Fibroblast of skin of left quadriceps (primary cell): ENCODE data around the gene ABCB4.

Experiments
- DNase-seq, 2 experiments: peaks; one replicate each; pipeline ENCODE4 v3.0.0-alpha.2; 2013; ENCODE audit warnings: low read depth in 2 of 2

ABCB4 gene

DNA sequence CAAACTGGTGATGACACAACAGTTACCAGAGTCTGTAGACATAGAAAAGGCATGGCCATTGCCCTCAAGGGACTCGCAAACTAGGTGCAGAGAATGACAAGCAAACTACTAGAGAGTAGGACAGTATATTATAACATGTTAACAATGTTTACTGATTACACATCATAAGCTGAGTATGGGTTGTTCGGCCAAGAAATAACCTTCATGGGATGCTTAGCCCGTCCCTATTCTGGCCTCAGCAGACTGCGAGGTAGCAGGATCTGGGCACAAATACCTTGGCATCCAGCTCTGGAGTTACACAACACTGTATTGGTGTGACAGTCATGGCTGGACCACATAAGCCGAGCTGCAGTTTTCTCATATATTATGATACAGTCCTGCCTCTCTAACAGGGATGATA is 51.4 kb downstream of the ABCB4 start:
- no peak for DNase-seq

DNA sequence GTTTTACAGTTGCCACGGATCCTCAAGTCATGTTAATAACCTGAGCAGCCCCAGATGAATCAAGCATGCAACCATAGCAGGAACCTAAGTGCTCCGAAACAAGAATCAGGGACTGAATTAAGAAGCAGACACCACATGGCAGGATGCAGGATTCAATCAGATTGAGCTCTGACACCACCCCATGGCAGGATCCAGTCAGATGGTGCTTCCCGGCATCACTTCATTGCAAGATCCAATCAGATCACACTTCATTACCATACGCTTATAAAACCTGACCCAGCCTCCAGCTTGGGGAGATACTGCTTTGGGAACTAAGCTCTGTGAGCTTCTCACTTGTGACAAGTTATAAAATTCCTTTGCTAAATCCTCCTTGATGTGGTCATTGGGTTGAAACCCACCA is 55.3 kb downstream of the ABCB4 start:
- no peak for DNase-seq

- DNase-seq = peak in 1 of 2 experiments; percentile 38
These were observed 58.5 kb downstream of the ABCB4 start for GRCh38 chr7:87416682-87417587.

DNA sequence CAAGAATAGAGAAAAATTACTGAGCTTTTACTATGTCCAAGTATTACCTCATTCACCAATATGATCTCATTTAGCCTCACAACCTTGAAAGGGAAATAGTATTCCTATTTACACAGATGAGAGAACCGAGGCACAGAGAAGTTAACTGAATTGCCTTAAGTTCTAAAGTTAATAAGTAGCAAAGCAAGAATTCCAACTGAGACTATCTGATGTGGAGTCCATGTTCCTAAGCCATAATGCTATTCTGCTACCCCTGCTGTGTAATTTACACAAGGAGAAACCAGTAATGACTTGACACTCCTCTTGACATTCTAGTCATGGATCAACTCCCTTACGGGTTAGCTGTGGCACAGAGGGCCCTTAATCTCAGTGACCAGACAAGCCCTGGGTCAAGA is 60.7 kb downstream of the ABCB4 start:
- no peak for DNase-seq

DNA sequence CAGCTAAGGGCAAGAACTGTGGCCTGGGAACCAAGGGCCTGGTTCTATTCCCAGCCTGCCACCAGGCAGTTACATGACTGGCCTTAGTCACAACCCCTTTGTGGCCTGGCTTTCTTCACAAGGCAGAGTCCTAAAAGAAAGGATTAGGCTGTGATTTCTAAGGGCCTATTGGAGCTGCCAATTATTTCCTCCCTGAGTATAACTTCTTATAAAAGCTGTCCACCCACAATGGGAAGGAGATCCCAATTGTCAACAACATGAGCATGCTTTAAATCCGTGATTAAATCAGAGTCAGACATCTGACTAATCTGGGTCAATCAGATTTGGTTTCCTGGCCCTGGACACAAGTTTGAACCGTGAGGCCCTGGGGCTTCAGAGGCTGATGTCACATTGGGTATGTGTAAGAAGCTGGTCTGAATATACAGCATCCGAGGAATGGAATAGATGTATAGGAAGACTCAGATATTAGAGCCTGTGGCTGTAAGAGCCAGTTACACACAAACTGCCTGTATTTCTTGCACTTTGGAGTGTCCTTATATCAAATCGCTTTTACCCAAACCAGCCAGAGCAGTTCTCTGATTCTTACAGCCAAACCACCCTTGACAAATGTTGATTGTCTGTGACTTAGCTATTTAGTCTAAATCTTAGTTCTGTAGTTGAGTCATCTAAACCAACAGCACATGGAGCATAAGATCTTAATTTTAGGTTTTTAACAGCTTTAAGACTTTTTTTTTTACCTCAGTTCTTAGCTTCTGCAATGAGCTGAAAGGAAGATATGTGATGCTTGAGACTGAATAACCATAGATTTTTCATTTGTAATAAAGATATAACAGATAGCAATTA is 61.3 kb downstream of the ABCB4 start:
- peak; percentile 37 to 45 for DNase-seq

- peak in 1 of 2 experiments; percentile 11 for DNase-seq
These were observed 62.5 kb downstream of the ABCB4 start for GRCh38 chr7:87413029-87413428.

DNA sequence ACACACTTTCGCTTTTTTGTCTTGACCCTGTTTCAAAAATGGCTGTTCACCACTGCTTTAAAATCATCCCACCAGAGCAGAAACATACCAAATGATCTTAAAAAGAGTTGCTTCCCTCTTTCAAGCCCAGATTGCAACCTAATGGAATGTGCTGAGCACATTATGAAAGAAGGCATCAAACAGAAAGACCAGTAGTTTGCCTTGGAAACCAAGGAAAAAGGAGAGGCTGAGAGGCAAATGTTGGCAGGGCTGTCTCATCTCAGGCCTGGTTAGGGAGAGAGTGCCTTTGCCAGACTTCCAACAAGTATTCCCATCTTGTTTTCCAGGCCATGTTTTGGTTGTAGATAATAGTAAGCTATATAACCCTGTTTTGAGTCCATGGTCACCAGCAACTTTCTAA is 64.3 kb downstream of the ABCB4 start:
- DNase-seq = no peak

DNA sequence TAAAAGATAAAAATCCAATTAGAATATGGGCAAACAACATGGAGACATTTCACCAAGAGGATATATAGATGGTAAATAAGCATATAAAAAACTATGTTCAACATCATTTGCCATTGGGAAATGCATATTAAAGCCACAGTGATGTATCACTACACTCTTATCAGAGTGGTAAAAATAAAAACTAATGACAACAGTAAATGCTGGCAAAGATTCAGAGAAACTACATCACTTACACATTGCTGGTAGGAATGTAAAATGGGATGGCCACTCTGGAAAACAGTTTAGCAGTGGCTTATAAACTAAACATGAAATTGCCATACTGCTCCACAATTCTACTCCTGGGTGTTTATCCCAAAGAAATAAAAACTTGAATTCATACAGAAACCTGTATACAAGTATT is 70.8 kb downstream of the ABCB4 start:
- DNase-seq = no peak

DNA sequence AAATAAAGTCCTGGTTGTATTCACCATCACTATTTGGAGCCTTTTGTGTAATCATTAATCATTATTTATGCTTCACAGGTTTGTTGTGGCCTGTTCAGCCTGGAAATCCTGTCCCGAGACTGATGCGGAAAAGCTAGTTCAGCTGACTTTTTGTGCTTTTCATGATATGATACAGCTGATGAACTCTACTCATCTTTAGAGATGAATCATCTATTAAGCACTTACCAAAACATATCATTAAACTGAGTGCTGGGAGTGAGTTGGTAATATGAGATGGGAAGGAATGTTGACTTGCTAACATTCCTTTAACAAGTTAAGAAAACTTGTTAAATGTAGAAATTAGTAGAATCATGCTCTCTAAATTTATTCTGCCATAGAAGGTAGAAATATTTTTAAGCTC is 77.0 kb downstream of the ABCB4 start:
- DNase-seq = peak; percentile 71 to 72

GRCh38 chr7:87395442-87396020 is 79.9 kb downstream of the ABCB4 start:
- DNase-seq = no peak

DNA sequence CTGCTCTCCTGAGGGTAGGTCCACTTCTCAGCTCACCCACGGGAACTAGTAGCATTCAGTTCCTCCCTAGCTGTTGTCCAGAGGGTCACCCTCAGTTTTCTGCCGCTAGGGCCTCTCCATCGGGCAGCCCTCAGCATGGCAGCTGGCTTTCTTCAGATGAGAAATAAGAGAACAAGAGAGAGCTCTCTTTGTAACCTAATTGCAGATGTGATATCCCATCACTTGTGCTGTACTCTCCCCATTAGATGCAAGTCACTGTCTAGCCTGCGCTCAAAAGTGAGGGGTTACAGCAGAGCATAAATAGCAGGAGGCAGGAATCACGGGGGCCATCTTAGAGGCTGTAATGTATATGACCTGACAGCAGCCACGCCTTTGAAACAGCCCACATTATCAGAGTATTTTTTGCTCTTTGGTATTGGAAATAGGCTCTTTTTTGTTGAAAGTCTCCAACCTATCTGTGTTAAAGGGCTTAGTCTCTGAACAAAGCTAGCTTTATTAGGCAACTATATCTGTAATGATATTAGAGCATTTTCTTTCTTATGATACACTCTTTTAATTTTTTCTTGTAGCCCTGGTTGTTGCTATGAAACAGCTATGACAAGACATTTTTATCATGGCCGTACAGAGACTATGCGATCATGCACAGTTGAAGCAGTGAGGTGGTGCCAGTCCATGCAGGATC is 84.3 kb downstream of the ABCB4 start:
- DNase-seq = no peak

- no peak for DNase-seq
These were observed 94.6 kb downstream of the ABCB4 start for GRCh38 chr7:87380905-87381304.

- DNase-seq = no peak
These were observed 99.6 kb downstream of the ABCB4 start for GRCh38 chr7:87375662-87376435.

- peak; percentile 21 to 36 for DNase-seq
These were observed 104.8 kb downstream of the ABCB4 start for GRCh38 chr7:87370660-87371180.

DNA sequence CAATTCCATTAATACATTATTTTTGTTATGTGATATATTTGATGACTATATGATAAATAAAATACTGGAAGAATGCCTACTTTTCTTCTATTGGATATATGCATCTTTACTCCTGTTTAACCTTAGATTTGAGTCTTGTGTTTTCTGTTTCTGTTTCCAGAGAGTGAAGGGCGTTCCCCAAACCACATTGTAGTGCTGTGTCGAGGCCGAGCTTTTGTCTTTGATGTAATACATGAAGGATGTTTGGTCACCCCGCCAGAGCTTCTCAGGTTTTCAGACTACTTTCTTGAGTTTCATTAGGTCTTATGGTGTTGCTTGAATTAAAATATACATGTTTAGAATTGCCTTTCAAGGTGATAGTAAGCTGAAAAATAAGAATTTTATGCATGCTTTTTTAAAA is 106.3 kb downstream of the ABCB4 start:
- no peak for DNase-seq

DNA sequence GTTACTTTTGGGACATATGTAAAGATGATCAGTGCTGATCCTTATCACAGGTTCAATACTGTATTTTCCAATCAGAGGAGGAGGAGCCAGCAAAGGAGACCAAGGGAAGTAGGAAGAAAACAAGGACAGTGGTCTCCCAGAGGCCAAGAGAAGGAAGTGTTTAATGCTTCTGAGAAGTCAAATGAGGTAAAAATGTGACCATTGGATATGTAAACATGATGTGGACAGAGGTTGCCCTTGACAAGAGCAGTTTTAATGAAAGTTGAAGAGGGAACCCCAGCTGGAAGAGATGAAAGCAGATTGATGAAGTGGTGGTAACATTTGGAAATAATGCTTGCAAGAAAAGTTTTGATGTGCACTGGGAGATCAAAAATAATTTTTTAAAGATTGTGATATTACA is 111.2 kb downstream of the ABCB4 start:
- DNase-seq = no peak

DNA sequence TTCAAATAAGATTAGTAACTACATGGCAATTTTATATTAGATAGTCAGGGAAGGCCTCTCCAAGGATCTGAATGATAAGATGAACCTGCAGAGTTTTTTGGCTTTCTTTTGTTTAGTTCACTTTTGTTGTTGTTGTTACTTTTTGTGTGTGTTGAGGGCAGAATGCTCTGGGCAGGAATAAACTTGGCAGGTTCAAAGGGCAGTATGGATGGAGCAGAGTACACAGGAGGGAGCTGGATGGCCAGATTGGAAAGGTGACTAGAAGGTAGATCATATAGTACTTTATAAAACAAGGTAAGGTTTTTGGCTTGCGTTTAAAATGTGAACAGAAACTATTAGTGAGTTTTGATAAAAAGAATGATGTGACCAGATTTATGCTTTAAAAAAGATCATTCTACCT is 112.1 kb downstream of the ABCB4 start:
- DNase-seq = no peak

DNA sequence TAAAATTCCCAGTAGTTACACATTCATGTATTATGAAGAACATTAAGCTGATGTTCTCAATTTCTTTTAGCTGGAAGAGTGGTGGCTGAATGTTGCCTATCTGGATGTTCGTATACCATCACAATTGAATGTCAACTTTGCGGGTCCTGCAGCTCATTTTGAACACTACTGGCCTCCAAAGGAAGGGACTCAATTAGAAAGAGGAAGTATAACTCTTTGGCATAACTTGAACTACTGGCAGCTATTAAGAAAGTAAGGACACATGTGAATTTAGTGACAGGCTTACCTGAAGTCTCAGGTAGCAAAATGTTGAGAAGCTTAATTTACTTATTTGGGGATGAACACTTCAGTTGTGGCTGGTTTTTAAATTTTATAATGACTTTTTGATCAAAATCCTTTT is 114.2 kb downstream of the ABCB4 start:
- DNase-seq = no peak

- no peak for DNase-seq
These were observed 116.1 kb downstream of the ABCB4 start for GRCh38 chr7:87359366-87359765.

- DNase-seq = no peak
These were observed 119.0 kb downstream of the ABCB4 start for GRCh38 chr7:87356448-87356847.

DNA sequence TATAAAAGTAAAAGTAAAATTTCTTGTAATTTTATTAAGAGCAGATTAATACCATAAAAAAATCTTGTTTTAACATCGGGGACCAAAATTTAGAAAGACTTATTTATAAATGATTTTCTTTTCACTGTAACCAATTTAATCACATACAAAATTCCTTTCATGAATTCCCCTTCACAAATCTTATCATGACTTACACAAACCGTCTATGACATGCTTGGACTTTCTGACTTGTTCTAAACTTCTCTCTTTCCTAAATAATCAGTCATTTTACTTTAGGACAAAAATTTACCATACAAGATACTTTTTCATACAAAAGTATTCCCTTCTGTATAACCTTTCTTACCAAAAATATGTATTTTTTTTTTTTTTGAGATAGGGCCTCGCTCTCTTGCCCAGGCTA is 120.7 kb downstream of the ABCB4 start:
- DNase-seq = no peak
